Measurements from ENCODE around the gene DDB1.

The DDB1 gene

GRCh38 chr11:61341706-61342105, 8.8 kb upstream of the DDB1 start:
- no peak for TF ChIP-seq CTCF (IDR thresholded peaks at IDR 0.05; ENCODE audit: low read depth, low read length, missing control alignments)
- DNase-seq (ENCODE audit: low read depth) = no peak
- H3K4me3 ChIP-seq (ENCODE audit: low read depth, low read length) = no peak overlapping the region

- no peak for TF ChIP-seq CTCF (IDR thresholded peaks at IDR 0.05; ENCODE audit: low read depth, low read length, missing control alignments)
- DNase-seq (ENCODE audit: low read depth) = no peak
- no peak overlapping the region for H3K4me3 ChIP-seq (ENCODE audit: low read depth, low read length)
Observed at GRCh38 chr11:61340979-61341378, 8.1 kb upstream of the DDB1 start.

GRCh38 chr11:61339490-61339878, 6.6 kb upstream of the DDB1 start:
- TF ChIP-seq CTCF (IDR thresholded peaks at IDR 0.05; ENCODE audit: low read depth, low read length, missing control alignments) = no peak
- no peak overlapping the region for H3K4me3 ChIP-seq (ENCODE audit: low read depth, low read length)
- no peak for DNase-seq (ENCODE audit: low read depth)

- H3K4me3 ChIP-seq (ENCODE audit: low read depth, low read length) = no peak overlapping the region
- DNase-seq (ENCODE audit: low read depth) = no peak
- TF ChIP-seq CTCF (IDR thresholded peaks at IDR 0.05; ENCODE audit: low read depth, low read length, missing control alignments) = no peak
Observed at GRCh38 chr11:61338783-61339489, 6.0 kb upstream of the DDB1 start.

GRCh38 chr11:61337706-61338470, 5.0 kb upstream of the DDB1 start:
- DNase-seq (ENCODE audit: low read depth) = no peak
- H3K4me3 ChIP-seq (ENCODE audit: low read depth, low read length) = no peak overlapping the region
- no peak for TF ChIP-seq CTCF (IDR thresholded peaks at IDR 0.05; ENCODE audit: low read depth, low read length, missing control alignments)

GRCh38 chr11:61336171-61336935, 3.4 kb upstream of the DDB1 start:
- H3K4me3 ChIP-seq (ENCODE audit: low read depth, low read length) = no peak overlapping the region
- no peak for DNase-seq (ENCODE audit: low read depth)
- peak; percentile 99 for TF ChIP-seq CTCF (IDR thresholded peaks at IDR 0.05; ENCODE audit: low read depth, low read length, missing control alignments)

Data from GM12864 (cell line).